HG03571 (cell line): ENCODE results near the gene TSSK6.

Experiments
- ATAC-seq: cut with Tn5 transposase; IDR thresholded peaks from one replicate; pipeline ENCODE4 v1.9.1; 2021; ENCODE audit not compliant: unreplicated experiment

The TSSK6 gene

GRCh38 chr19:19544954-19545591 lies 29.7 kb upstream of the TSSK6 start:
- ATAC-seq = no peak

GRCh38 chr19:19544257-19544953 lies 29.1 kb upstream of the TSSK6 start:
- no peak for ATAC-seq

- ATAC-seq = no peak
Observed at GRCh38 chr19:19543640-19544039, 28.3 kb upstream of the TSSK6 start.

GRCh38 chr19:19543101-19543500 lies 27.8 kb upstream of the TSSK6 start:
- ATAC-seq = no peak

- ATAC-seq = no peak
Observed at GRCh38 chr19:19542507-19542906, 27.2 kb upstream of the TSSK6 start.

- no peak for ATAC-seq
Observed at GRCh38 chr19:19541616-19542015, 26.3 kb upstream of the TSSK6 start.

- no peak for ATAC-seq
Observed at GRCh38 chr19:19540715-19541515, 25.6 kb upstream of the TSSK6 start.

- ATAC-seq = no peak
Observed at GRCh38 chr19:19540064-19540714, 24.8 kb upstream of the TSSK6 start.

- no peak for ATAC-seq
Observed at GRCh38 chr19:19539698-19540063, 24.3 kb upstream of the TSSK6 start.

- no peak for ATAC-seq
Observed at GRCh38 chr19:19538785-19539166, 23.4 kb upstream of the TSSK6 start.

GRCh38 chr19:19538061-19538784 lies 22.9 kb upstream of the TSSK6 start, which contains the start of gene CILP2:
Gene CILP2, plus strand, starts transcription at chr19:19538265. Its CDS starts 85 bp downstream, at chr19:19538350.
- no peak for ATAC-seq

- no peak for ATAC-seq
Observed at GRCh38 chr19:19537075-19538048, 22.0 kb upstream of the TSSK6 start.

GRCh38 chr19:19535311-19536191 lies 20.2 kb upstream of the TSSK6 start:
- no peak for ATAC-seq

GRCh38 chr19:19534556-19535265 lies 19.4 kb upstream of the TSSK6 start:
- no peak for ATAC-seq

- no peak for ATAC-seq
Observed at GRCh38 chr19:19533841-19534240, 18.5 kb upstream of the TSSK6 start.

- no peak for ATAC-seq
Observed at GRCh38 chr19:19532806-19533701, 17.7 kb upstream of the TSSK6 start.
